Ectodermal cell (in vitro differentiated cells): ENCODE measurements around the gene PABPN1L.

Experiments
- H3K27ac ChIP-seq: 2 replicates; pipeline ENCODE4 v1.7.0; 2013; ENCODE audit warnings: mild to moderate bottlenecking, low read depth, low read length; ENCODE audit not compliant: insufficient read depth, poor library complexity, severe bottlenecking
- H3K27me3 ChIP-seq: 2 replicates; pipeline ENCODE4 v1.7.0; 2013; ENCODE audit warnings: mild to moderate bottlenecking, low read length; ENCODE audit not compliant: insufficient read depth, control insufficient read depth, poor library complexity, severe bottlenecking
- H3K36me3 ChIP-seq: one replicate; pipeline ENCODE4 v1.7.0; 2013; ENCODE audit warnings: low read length; ENCODE audit not compliant: control insufficient read depth, insufficient read depth
- H3K4me1 ChIP-seq: one replicate; pipeline ENCODE4 v1.7.0; 2013; ENCODE audit warnings: low read length; ENCODE audit not compliant: control insufficient read depth, insufficient read depth
- H3K4me3 ChIP-seq: 2 replicates; pipeline ENCODE4 v1.7.0; 2013; ENCODE audit warnings: low read depth, low read length, control low read depth; ENCODE audit not compliant: insufficient read depth
- H3K9me3 ChIP-seq: 2 replicates; pipeline ENCODE4 v1.7.0; 2013; ENCODE audit warnings: mild to moderate bottlenecking, low read length, moderate library complexity; ENCODE audit not compliant: control insufficient read depth
- WGBS, 2 experiments: methylation state at CpG; one replicate each; pipeline ENCODE4 v1.1.7; 2013; ENCODE audit warnings: missing lambda C conversion rate in 2 of 2; 5-methylcytosine and 5-hydroxymethylcytosine counted together

Gene PABPN1L

DNA sequence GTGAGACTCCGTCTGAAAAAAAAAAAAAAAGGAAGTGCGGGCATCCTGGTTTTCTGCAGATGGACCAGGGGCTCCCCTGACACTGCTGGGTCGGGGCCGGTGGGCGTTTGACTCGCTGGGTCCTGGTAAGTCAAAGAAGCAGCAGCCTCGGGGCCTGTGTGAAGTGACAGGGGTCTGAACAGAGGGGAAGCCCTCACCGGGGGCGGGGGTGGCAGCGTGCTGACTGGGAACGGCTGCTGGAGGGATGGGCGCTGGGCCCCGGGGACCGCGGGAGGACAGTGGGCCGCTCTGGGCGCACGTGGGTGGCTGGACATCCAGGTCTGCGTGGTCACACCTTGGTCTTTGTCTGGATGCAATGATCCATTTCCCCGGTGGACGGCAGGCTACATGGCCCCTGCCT is 17.9 kb downstream of the PABPN1L start:
- no peak overlapping the region for H3K27ac ChIP-seq
- no peaks in the 10 kb centered on the region for H3K4me1 ChIP-seq
- WGBS, 2 experiments = 95% methylated on average over 21 of the region's 21 CpGs
- no peak overlapping the region for H3K4me3 ChIP-seq
- H3K9me3 ChIP-seq = no peaks in the 10 kb centered on the region
- no peaks in the 10 kb centered on the region for H3K27me3 ChIP-seq
- no peaks in the 10 kb centered on the region for H3K36me3 ChIP-seq

DNA sequence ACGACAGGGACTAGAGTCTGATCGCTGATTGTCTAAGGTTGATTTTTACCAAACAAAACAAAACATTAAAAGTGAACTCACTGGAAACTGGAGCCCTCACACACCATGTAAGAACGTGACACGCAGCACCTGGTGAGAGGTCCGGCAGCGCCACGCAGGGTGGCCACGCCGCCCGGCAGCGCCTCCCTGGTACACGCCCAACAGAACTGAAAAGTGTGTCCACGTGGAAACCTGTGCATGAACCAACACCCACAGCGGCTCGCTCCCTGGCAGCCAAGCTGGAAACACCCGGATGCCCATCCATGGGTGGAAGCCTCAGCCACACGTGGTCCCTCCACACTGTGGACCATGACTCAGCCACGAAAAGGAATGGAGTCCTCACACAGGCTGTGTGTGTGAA is 18.8 kb downstream of the PABPN1L start:
- no peak overlapping the region for H3K4me3 ChIP-seq
- 92 to 94% methylated on average over 18 of the region's 18 CpGs for WGBS, 2 experiments
- no peak overlapping the region for H3K27ac ChIP-seq
- H3K36me3 ChIP-seq = no peaks in the 10 kb centered on the region
- no peaks in the 10 kb centered on the region for H3K27me3 ChIP-seq
- no peaks in the 10 kb centered on the region for H3K4me1 ChIP-seq
- no peaks in the 10 kb centered on the region for H3K9me3 ChIP-seq

DNA sequence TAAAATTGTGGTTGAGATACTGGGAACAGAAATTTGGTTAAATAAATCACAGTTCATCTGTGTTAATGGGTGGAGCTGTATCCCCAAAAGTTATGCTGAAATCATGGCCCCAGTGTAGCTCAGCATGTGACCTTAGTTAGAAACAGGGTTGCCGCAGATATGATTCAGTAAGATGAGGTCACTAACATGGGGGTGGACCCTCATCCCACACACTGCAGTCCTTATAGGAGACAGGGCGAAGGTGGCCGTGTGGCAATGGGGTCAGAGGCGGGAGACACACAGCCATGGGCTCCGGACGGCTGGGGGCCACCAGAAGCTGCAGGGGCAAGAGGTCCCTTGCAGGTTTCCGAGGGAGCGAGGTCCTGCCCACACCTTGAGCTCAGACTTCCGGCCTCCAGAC is 20.4 kb downstream of the PABPN1L start:
- H3K36me3 ChIP-seq = no peaks in the 10 kb centered on the region
- H3K4me3 ChIP-seq = no peak overlapping the region
- no peaks in the 10 kb centered on the region for H3K9me3 ChIP-seq
- no peaks in the 10 kb centered on the region for H3K4me1 ChIP-seq
- no peak overlapping the region for H3K27ac ChIP-seq
- 94 to 96% methylated on average over 9 of the region's 9 CpGs for WGBS, 2 experiments
- H3K27me3 ChIP-seq = no peaks in the 10 kb centered on the region

DNA sequence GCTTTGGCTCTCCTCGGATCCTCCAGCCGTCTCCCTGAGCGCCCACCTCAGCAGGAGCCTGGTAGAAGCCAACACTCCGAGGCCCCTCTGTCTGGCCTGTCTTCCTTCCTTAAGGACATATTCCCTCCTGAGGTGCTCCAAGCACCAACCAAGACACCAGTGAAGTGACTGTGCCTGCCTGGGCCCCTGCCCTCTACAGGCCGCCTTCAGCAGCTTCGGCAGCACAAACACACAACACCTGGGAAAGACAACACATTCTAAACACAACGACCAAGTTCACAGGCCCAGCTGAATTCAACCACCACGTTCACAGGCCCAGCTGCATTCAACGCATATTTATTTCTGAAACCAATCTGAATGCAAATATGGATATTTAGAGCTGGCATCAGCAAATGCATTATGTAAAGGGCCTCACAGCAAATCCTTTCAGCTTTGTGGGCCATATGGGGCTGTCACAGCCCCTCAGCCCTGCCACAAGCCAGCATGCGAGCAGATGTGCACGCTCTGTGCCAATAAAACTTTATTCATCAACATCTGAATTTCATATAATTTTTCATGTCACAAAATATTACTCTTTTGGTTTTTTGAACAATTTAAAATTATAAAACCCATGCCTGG is 21.9 kb downstream of the PABPN1L start:
- WGBS, 2 experiments = 81% methylated on average over 11 of the region's 11 CpGs
- H3K27ac ChIP-seq = no peak overlapping the region
- peaks cover 2% of the 10 kb centered on the region for H3K36me3 ChIP-seq
- H3K4me1 ChIP-seq = no peaks in the 10 kb centered on the region
- H3K4me3 ChIP-seq = no peak overlapping the region
- H3K9me3 ChIP-seq = no peaks in the 10 kb centered on the region
- no peaks in the 10 kb centered on the region for H3K27me3 ChIP-seq

DNA sequence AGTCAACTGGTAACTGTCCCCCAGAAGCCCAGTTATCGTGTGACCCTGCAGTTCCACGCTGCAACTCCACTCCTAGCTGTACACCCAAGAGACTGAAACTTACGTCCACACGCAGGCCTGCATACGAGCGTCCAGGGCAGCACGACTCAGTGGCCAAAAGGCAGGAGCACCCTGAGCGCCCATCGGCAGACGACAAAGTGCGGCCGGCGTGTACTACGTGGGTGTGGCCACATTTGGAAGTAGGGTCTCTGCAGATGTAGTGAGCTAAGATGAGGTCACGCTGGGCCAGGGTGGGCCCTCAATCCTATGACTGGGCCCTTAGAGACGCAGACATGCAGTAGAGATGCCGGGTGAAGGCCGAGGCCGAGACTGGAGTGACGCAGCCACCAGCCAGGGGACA is 23.2 kb downstream of the PABPN1L start:
- Histone ChIP-seq H3K4me3 (no peak overlapping the region), H3K36me3 (peaks cover 4% of the 10 kb centered on the region), H3K9me3 (no peaks in the 10 kb centered on the region), H3K27me3 (no peaks in the 10 kb centered on the region), H3K27ac (no peak overlapping the region), H3K4me1 (no peaks in the 10 kb centered on the region)
- 91 to 92% methylated on average over 20 of the region's 20 CpGs for WGBS, 2 experiments

DNA sequence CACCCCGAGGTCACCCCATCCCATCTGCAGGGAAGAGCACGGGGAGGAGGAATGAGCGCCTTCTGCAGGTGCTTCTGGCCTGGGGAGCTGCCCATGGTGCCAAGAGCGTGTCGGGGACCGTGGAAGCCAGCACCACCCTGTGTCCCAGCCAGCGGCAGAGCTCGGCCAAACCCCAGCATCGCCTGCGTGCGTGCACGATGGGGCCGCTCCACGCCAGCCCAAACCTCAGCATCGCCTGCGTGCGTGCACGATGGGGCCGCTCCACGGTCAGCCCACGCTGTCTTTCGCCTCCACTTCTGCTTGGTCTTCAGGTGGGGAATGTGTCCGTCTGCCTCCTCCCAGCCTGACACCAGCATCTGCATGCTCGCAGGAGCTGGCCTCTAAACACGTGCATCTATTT is 23.7 kb downstream of the PABPN1L start:
- Histone ChIP-seq H3K27ac (no peak overlapping the region), H3K36me3 (peaks cover 4% of the 10 kb centered on the region), H3K27me3 (no peaks in the 10 kb centered on the region), H3K4me3 (no peak overlapping the region), H3K4me1 (no peaks in the 10 kb centered on the region), H3K9me3 (no peaks in the 10 kb centered on the region)
- 95% methylated on average over 25 of the region's 25 CpGs for WGBS, 2 experiments

DNA sequence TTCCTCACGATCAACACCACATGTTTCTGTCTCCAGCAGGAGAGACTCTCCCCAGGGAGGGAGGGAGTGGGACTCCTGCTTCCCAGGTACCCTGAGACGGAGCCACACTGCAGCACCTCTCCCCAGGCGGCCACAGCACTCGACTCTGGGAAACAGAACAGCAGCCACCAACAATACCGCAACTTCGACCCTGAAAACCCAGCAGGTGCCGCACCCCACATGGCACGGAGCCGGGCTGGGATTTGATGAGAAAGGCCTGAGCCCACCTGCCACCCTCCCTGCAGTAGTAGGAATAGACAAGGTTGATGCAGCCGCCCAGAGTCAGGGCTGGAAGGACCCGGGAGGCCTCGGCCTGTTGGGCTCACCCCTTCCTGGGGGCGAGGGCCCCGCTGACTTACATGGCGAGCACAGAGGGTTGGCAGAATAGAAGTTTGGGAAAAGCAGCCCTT is 24.1 kb downstream of the PABPN1L start:
- Histone ChIP-seq H3K36me3 (peaks cover 4% of the 10 kb centered on the region), H3K9me3 (no peaks in the 10 kb centered on the region)
- 89 to 91% methylated on average over 15 of the region's 15 CpGs for WGBS, 2 experiments

DNA sequence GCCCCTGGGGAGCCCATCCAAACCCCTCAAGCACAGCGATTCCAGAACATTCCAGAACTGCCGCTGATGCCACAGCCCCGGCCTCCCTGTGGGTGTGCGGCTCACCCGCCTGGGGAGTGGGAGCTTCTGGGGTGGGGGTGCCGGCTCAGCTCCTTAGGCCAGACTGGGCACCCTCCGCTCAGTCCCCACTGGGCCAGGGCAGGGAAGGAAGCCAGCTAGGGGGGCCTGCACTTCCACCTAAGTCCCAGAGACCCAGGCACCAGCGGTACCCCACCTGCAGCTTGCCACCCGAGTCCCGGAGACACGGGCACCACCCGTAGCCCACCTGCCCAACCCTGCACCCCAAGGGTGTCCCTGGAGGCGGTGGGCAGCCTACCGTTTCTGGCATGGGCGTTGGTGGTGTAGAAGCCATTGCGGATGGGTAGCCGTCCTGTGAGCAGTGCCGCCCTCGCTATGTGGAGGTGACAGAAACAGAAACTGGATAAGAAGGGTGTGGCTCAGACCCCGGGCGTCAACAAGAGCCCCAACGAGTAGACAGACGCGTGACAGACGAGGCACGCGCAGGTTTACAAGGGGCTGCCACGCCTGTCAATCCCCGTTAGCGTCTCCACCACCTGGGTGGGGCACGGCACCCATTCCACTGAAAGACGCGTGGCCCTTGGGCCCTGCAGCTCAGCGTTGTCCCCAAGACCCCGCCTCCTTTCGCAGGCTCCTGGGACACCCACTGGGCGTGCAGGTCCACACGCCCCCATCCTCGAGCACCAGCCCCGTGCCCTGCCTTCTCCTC is 24.7 kb downstream of the PABPN1L start:
- H3K27ac ChIP-seq = no peak overlapping the region

More for the DNA sequence above, 24.1 kb downstream of the PABPN1L start:
- H3K27ac ChIP-seq = no peak overlapping the region
- no peak overlapping the region for H3K4me3 ChIP-seq
- no peaks in the 10 kb centered on the region for H3K4me1 ChIP-seq
- H3K27me3 ChIP-seq = no peaks in the 10 kb centered on the region

DNA sequence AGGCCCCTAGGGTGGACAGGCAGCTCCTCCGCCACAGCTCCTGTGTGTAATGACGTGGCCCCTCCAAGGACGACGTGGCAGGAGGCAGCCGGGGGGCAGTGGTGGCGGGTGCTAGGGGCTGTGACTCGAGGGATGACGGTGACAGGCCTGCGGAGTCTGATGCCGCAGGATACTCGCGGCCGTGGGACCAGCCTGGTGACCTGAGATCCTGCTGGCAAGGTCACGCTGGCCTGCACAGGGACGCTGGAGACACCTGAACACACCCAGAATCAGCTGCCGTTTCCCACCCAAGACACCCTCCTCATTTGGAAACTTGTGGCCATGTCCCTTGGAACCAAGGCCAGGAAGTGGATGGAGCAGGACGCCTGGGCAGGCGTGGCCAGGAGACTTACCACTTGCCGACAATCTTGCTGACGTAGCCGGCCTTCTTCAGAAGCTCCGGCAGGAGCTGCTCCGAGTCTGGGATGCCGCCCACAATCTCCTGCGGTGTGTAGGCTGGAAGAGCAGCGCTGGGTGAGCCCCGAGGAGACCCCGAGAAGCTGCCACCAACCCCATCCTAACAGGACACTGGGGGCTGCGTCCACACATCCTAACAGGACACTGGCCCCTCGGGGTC is 25.8 kb downstream of the PABPN1L start:
- 95 to 96% methylated on average over 30 of the region's 30 CpGs for WGBS, 2 experiments

More for the DNA sequence above, 24.7 kb downstream of the PABPN1L start:
- H3K4me1 ChIP-seq = no peaks in the 10 kb centered on the region
- peaks cover 4% of the 10 kb centered on the region for H3K36me3 ChIP-seq
- 94 to 95% methylated on average over 40 of the region's 40 CpGs for WGBS, 2 experiments
- no peaks in the 10 kb centered on the region for H3K27me3 ChIP-seq
- H3K9me3 ChIP-seq = no peaks in the 10 kb centered on the region
- no peak overlapping the region for H3K4me3 ChIP-seq

More for the DNA sequence above, 25.8 kb downstream of the PABPN1L start:
- H3K9me3 ChIP-seq = no peaks in the 10 kb centered on the region
- peaks cover 4% of the 10 kb centered on the region for H3K36me3 ChIP-seq
- no peaks in the 10 kb centered on the region for H3K4me1 ChIP-seq
- H3K4me3 ChIP-seq = no peak overlapping the region
- no peaks in the 10 kb centered on the region for H3K27me3 ChIP-seq
- no peak overlapping the region for H3K27ac ChIP-seq
